Embryonic facial prominence (tissue), 1 donor: ENCODE data around the gene ASPM.
"Not testable (repeated sequence)": the region's sequence is repeated elsewhere in the genome, so short reads cannot be mapped to it uniquely, and the experiment has no call there.

Source experiments
- DNase-seq: peaks from one replicate; pipeline ENCODE4 v3.0.0-alpha.2; 2016; ENCODE audit errors: extremely low spot score

Gene ASPM

GRCh38 chr1:197076585-197076984 lies 69.9 kb downstream of the ASPM start:
- no peak for DNase-seq

- no peak for DNase-seq
Observed at GRCh38 chr1:197073978-197074377, 72.5 kb downstream of the ASPM start.

- no peak for DNase-seq
Observed at GRCh38 chr1:197067457-197067818, 79.0 kb downstream of the ASPM start.

GRCh38 chr1:197066719-197067456 lies 79.6 kb downstream of the ASPM start, which contains the start of gene F13B:
Gene F13B, minus strand, starts transcription at chr1:197067260. Its CDS starts 37 bp downstream, at chr1:197067223.
- DNase-seq: no peak

- no peak for DNase-seq
Observed at GRCh38 chr1:197066277-197066676, 80.2 kb downstream of the ASPM start.

GRCh38 chr1:197065559-197065958 lies 80.9 kb downstream of the ASPM start:
- DNase-seq: no peak

- DNase-seq: no peak
Observed at GRCh38 chr1:197063212-197063611, 83.3 kb downstream of the ASPM start.

GRCh38 chr1:197062692-197063091 lies 83.8 kb downstream of the ASPM start:
- no peak for DNase-seq

GRCh38 chr1:197049100-197049499 lies 97.4 kb downstream of the ASPM start:
- no peak for DNase-seq

- no peak for DNase-seq
Observed at GRCh38 chr1:197042676-197043341, 103.7 kb downstream of the ASPM start.

GRCh38 chr1:197041486-197042353 lies 104.7 kb downstream of the ASPM start:
- DNase-seq: no peak

- no peak for DNase-seq
Observed at GRCh38 chr1:197036861-197037260, 109.6 kb downstream of the ASPM start.

GRCh38 chr1:197034631-197035339 lies 111.7 kb downstream of the ASPM start:
- not testable (repeated sequence) for DNase-seq
